HAP-1 (cell line): ENCODE measurements around the gene ZFYVE28.

Experiments
- DNase-seq, 2 experiments: peaks; one replicate each; pipeline ENCODE4 v3.0.0-alpha.2; 2016 to 2020; ENCODE audit warnings: low spot score in 2 of 2
- H3K27me3 ChIP-seq: fragments of 250-450 bp; sonication (Bioruptor Pico); 2 replicates; pipeline ENCODE4 v1.5.1; 2020; ENCODE audit warnings: low read depth, mild to moderate bottlenecking, moderate library complexity
- H3K36me3 ChIP-seq: fragments of 250-450 bp; sonication (Bioruptor Pico); replicated peaks from 2 replicates; pipeline ENCODE4 v1.5.1; 2020; ENCODE audit warnings: mild to moderate bottlenecking
- H3K4me1 ChIP-seq: fragments of 250-450 bp; sonication (Bioruptor Pico); 2 replicates; pipeline ENCODE4 v1.5.1; 2020; ENCODE audit warnings: mild to moderate bottlenecking
- H3K4me3 ChIP-seq: fragments of 250-450 bp; sonication (Bioruptor Pico); 2 replicates; pipeline ENCODE4 v1.5.1; 2020; ENCODE audit warnings: mild to moderate bottlenecking, moderate library complexity
- H3K9me3 ChIP-seq: fragments of 250-450 bp; sonication (Bioruptor Pico); 2 replicates; pipeline ENCODE4 v1.5.1; 2020; ENCODE audit warnings: mild to moderate bottlenecking, moderate library complexity
- in situ Hi-C: fragments of 300-500 bp; cut with MboI; formaldehyde crosslinking; loops from 3 replicates; pipeline ENCODE4 v1.14.3; 2020; ENCODE audit warnings: low sequenced_read_pairs, inconsistent platforms, mixed read lengths

The ZFYVE28 gene

GRCh38 chr4:2451036-2451520, 32.6 kb upstream of the ZFYVE28 start:
- in situ Hi-C loops: no loop called here
- Histone ChIP-seq H3K27me3 (no peaks in the 10 kb centered on the region), H3K36me3 (no peaks in the 10 kb centered on the region), H3K4me1 (no peaks in the 10 kb centered on the region), H3K4me3 (no peak overlapping the region), H3K9me3 (no peaks in the 10 kb centered on the region; the same call in 1 of the 2 replicates)
- no peak for DNase-seq

DNA sequence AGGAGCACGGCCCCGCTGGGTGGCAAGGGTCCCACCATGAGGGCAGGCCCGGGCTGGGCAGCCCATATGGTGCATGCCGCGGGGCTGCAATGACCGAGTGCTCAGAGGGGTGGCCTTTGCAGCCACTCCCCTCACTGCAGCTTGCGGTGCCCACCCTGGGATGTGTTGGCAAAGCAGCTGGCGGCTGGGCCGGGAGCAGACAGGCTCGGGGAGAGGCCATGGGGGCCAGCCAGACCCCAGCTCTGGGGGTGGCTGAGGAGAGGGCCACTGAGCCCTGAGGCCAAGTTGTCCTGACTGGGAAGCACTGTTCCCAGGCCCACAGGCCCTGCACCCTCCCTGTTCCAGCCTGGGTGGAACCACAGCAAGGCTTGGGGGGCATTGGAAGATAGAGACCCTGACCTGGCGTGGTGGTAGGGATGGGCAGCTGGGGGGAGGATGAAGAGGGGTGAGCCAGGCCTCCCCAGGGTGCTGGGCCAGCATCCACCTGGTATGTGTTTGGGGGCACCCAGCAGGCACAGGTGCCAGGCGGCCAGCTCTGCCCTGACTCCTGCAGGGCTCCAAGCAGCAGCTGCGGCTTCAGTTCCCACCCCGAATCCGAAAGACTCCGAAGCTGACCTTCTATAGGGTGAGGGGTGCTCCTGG, 32.1 kb upstream of the ZFYVE28 start:
- Histone ChIP-seq H3K27me3 (no peaks in the 10 kb centered on the region), H3K4me1 (no peaks in the 10 kb centered on the region), H3K36me3 (no peaks in the 10 kb centered on the region), H3K9me3 (no peaks in the 10 kb centered on the region; the same call in 1 of the 2 replicates), H3K4me3 (no peak overlapping the region)
- in situ Hi-C loops: no loop called here
- no peak for DNase-seq

DNA sequence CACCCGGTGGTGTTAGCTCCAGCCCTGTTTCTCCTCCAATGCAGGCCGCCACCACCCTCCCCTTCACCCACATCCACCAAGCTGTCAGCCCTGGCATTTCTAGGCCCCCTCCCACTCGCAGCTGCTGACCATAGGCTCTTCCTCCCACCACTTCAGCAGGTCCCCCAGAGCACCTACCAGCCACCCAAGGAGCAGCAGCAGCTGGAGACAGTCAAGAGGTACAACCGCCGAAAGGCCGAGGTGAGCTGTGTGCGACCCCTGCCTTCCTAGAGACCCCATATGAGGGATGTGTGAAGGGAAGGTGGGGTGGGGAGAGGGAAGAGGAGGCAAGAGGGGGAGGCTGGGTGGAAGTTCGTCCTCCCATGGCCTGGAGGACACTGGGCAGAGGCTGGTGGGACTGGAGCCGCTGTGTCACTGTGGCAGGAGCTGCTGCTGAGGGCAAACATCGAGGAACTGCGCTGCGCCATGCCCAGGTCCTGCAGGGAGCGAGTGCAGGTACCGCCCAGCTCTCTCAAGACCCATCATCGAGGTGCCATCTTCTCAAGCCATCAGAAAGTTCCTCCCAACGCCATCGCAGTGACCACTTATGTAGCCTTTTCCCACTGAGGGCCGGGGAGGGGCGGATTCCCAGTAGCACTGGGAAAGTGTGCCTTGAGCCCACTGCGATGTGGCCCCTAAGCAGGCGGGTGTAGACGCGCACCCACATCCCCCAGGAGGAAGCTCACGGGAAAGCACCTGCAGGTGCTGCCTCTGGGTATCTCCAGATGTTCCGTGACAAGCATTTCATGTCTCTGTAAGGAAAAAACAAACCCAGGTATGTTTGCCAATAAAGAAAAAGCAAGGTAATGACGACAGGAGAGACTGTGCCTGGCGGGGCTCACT, 31.3 kb upstream of the ZFYVE28 start:
- DNase-seq: no peak
- H3K36me3 ChIP-seq: no peaks in the 10 kb centered on the region
- in situ Hi-C loops: loop anchor here (10.0 kb wide), 1 partner anchor 225 kb away; no protein-coding TSS in a partner anchor
- no peak overlapping the region for H3K4me3 ChIP-seq
- H3K9me3 ChIP-seq: no peaks in the 10 kb centered on the region
- H3K4me1 ChIP-seq: no peaks in the 10 kb centered on the region
- H3K27me3 ChIP-seq: no peaks in the 10 kb centered on the region

GRCh38 chr4:2449051-2449450, 30.6 kb upstream of the ZFYVE28 start:
- Histone ChIP-seq H3K4me1 (no peaks in the 10 kb centered on the region), H3K27me3 (no peaks in the 10 kb centered on the region), H3K36me3 (no peaks in the 10 kb centered on the region), H3K9me3 (no peaks in the 10 kb centered on the region), H3K4me3 (no peak overlapping the region)
- DNase-seq: no peak
- in situ Hi-C loops: loop anchor here (10.0 kb wide), 1 partner anchor 224 kb away; no protein-coding TSS in a partner anchor

- Histone ChIP-seq H3K4me3 (no peak overlapping the region), H3K4me1 (no peaks in the 10 kb centered on the region), H3K9me3 (no peaks in the 10 kb centered on the region), H3K36me3 (no peaks in the 10 kb centered on the region), H3K27me3 (no peaks in the 10 kb centered on the region)
- DNase-seq: no peak
- in situ Hi-C loops: loop anchor here (10.0 kb wide), 1 partner anchor 224 kb away; no protein-coding TSS in a partner anchor
Observed at GRCh38 chr4:2448589-2448988, 30.1 kb upstream of the ZFYVE28 start.

GRCh38 chr4:2446656-2447564, 28.5 kb upstream of the ZFYVE28 start:
- in situ Hi-C loops: loop anchor here (10.0 kb wide), 1 partner anchor 222 kb away; no protein-coding TSS in a partner anchor
- no peaks in the 10 kb centered on the region for H3K4me1 ChIP-seq
- no peaks in the 10 kb centered on the region for H3K27me3 ChIP-seq
- H3K36me3 ChIP-seq: no peaks in the 10 kb centered on the region
- no peaks in the 10 kb centered on the region for H3K9me3 ChIP-seq
- no peak overlapping the region for H3K4me3 ChIP-seq
- no peak for DNase-seq

DNA sequence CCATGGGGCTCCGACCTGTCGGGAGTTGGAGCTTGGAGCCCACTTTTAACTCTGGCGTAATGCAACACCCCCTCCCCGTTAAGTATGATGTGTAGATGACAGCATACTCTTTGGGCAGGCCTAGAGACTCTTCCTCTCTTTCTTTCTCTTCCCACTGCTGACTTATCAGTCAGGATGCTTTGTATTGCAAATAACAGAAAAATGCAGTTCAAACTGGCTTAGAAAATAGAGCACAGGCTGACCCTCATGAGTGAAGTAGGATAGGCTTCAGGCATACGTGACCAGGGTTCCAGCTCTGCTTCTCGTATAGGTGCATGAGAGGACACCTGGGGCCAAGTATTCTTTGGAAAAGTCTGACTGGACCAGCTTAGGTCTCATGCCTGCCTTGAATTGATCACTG, 27.1 kb upstream of the ZFYVE28 start:
- no peaks in the 10 kb centered on the region for H3K36me3 ChIP-seq
- no peaks in the 10 kb centered on the region for H3K9me3 ChIP-seq
- DNase-seq: no peak
- H3K4me1 ChIP-seq: no peaks in the 10 kb centered on the region
- no peak overlapping the region for H3K4me3 ChIP-seq
- H3K27me3 ChIP-seq: no peaks in the 10 kb centered on the region
- in situ Hi-C loops: loop anchor here (10.0 kb wide), 1 partner anchor 221 kb away; no protein-coding TSS in a partner anchor

- no peaks in the 10 kb centered on the region for H3K27me3 ChIP-seq
- in situ Hi-C loops: loop anchor here (10.0 kb wide), 1 partner anchor 220 kb away; no protein-coding TSS in a partner anchor
- H3K4me3 ChIP-seq: no peak overlapping the region
- H3K4me1 ChIP-seq: no peaks in the 10 kb centered on the region
- no peak for DNase-seq
- H3K9me3 ChIP-seq: no peaks in the 10 kb centered on the region
- no peaks in the 10 kb centered on the region for H3K36me3 ChIP-seq
Observed at GRCh38 chr4:2445130-2445529, 26.7 kb upstream of the ZFYVE28 start.

- no peak for DNase-seq
- in situ Hi-C loops: loop anchor here (10.0 kb wide), 1 partner anchor 219 kb away; no protein-coding TSS in a partner anchor
- no peak overlapping the region for H3K4me3 ChIP-seq
- H3K9me3 ChIP-seq: no peaks in the 10 kb centered on the region
- no peaks in the 10 kb centered on the region for H3K27me3 ChIP-seq
- no peaks in the 10 kb centered on the region for H3K36me3 ChIP-seq
- H3K4me1 ChIP-seq: no peaks in the 10 kb centered on the region
Observed at GRCh38 chr4:2443956-2444740, 25.7 kb upstream of the ZFYVE28 start.

DNA sequence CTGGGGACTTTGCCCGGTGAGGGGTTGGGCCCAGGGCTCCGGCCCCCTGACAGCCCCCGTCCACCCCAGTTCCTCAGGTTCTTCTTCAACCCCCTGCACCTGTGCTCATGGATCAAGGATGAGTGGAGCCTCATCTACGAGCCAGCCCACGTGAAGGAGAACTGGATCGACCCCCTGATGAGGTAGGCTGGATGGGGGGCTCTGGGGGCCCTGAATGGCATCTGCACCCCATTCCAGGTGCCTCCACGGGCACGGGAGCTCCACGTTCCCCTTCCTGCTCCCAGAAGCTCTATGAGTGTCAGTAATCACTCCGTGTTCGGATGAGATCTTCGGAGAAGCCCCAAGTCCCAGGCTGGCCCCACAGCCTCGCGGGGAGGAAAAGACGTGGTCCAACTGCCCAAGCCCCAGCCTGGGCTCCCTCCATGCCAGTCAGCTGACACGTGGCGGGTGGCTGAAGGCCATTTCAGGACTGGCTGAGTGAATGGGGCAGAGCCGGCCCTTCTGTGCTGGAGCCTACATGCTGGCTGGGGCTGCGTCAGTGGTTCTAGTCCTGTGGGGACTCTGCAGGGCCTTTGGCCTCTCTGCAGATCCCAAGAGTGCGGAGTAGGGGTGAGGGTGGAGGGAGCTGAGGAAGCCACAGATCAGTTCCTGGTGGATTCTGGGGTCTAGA, 24.8 kb upstream of the ZFYVE28 start:
- H3K36me3 ChIP-seq: no peaks in the 10 kb centered on the region
- no peaks in the 10 kb centered on the region for H3K27me3 ChIP-seq
- H3K4me1 ChIP-seq: no peaks in the 10 kb centered on the region
- no peaks in the 10 kb centered on the region for H3K9me3 ChIP-seq
- DNase-seq: no peak
- H3K4me3 ChIP-seq: no peak overlapping the region
- in situ Hi-C loops: loop anchor here (10.0 kb wide), 1 partner anchor 218 kb away; no protein-coding TSS in a partner anchor

- H3K36me3 ChIP-seq: no peaks in the 10 kb centered on the region
- H3K4me1 ChIP-seq: no peaks in the 10 kb centered on the region
- peak in 1 of 2 experiments; percentile 28 for DNase-seq
- in situ Hi-C loops: loop anchor here (10.0 kb wide), 1 partner anchor 218 kb away; no protein-coding TSS in a partner anchor
- no peaks in the 10 kb centered on the region for H3K27me3 ChIP-seq
- no peak overlapping the region for H3K4me3 ChIP-seq
- no peaks in the 10 kb centered on the region for H3K9me3 ChIP-seq
Observed at GRCh38 chr4:2442175-2442993, 23.9 kb upstream of the ZFYVE28 start.
